Activated CD4-positive, alpha-beta T cell treated with anti-CD3 and anti-CD28 coated beads, Interleukin-10, Interleukin-2, amounts not matched to agents 100 ng/mL and 50 ng/mL, durations not matched to agents 16 hours and 8 hours (primary cell): ENCODE measurements around the gene PAPSS2.
"Not testable (repeated sequence)": the region's sequence is repeated elsewhere in the genome, so short reads cannot be mapped to it uniquely, and the experiment has no call there.

Source experiments
- DNase-seq: peaks from one replicate; pipeline ENCODE4 v3.0.0-alpha.2; 2020

Gene PAPSS2

GRCh38 chr10:87712913-87713616 is 53.4 kb downstream of the PAPSS2 start:
- no peak for DNase-seq

DNA sequence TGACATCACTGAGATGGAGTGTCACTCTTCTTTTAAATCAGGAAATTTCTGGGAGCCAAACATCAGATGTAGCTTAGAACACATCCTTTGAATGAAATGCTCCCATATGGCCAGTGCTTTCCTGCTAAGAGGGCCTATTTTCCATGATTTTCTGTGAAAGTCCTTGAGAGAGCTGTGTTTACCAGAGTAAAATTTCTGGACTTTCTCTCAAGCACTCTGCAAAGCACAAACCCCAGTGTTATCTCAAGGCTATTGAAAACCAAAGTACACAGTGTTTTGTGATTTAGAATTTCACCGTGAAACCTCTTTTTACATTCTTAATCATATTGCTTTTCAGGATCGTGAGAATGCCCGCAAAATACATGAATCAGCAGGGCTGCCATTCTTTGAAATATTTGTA is 54.0 kb downstream of the PAPSS2 start:
- no peak for DNase-seq

DNA sequence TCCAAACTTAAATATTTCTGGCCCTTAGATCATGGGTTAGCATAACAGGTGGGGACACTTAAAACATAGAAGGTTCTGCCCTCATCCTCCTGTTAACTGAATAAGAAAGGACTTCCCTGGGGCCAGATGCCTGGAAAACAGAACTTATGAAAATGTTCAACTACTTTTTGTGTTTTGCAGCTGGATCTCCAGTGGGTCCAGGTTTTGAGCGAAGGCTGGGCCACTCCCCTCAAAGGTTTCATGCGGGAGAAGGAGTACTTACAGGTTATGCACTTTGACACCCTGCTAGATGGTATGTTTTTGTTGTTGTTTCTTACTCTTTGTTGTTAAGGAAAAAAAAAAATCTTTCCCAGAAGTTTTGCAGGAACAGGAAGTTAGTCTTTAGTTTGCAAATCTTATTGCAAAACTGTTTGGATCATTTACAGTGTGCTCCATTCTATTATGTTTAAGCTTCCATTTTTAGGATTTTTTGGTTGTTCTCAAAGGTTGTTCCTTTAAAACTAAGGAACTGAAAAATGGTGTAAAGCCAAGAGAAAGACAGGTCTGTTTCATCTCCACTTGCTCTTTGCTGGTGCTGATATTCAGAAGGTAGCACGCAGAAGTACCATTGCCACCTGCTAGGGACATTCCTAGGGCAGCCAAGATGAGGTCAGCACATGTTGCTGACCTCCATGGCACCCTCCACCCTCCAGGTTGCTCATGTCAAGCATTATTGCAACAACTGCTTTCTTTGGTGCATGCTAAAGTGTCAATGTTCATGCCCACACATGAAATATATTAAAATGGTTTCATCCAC is 56.1 kb downstream of the PAPSS2 start:
- DNase-seq: no peak

GRCh38 chr10:87716348-87716670 is 56.6 kb downstream of the PAPSS2 start:
- DNase-seq: no peak

GRCh38 chr10:87720665-87721064 is 61.0 kb downstream of the PAPSS2 start:
- DNase-seq: no peak

DNA sequence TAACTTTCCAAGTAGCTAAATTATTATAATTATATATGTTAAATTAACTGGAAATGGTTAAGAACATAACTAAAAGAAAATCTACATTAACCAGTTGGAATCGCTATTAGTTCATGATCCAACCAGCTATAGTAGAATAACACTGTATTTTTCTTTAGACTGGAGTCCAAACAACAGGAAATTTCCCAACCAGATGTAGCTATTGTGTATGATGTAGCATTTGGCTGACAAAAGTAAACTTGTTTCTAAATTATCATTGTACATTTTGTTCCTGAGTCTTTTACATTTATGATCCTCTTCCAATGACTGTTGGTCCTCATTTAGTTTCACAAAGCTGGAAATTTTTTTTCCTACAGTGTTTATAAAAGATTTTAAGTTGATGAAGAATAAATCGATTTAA is 62.1 kb downstream of the PAPSS2 start:
- no peak for DNase-seq

DNA sequence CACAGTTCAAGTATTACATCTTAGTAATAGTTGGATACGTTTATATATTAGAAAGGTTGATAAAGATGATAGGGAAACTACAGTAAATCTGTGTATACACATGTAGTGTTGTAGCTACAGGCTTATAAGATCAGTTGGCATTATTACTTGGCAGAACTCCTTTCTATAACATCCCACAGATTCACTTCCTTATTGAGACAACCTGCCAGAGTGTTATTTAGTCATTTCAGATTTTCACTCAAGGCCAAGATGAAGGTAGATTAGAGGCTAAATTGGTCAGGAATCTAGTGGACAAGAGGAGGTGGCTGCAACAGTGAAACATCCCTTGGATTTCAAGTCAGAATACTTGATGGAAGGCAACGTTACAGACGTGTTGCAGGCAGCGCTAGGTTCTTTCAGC is 63.0 kb downstream of the PAPSS2 start:
- no peak for DNase-seq

DNA sequence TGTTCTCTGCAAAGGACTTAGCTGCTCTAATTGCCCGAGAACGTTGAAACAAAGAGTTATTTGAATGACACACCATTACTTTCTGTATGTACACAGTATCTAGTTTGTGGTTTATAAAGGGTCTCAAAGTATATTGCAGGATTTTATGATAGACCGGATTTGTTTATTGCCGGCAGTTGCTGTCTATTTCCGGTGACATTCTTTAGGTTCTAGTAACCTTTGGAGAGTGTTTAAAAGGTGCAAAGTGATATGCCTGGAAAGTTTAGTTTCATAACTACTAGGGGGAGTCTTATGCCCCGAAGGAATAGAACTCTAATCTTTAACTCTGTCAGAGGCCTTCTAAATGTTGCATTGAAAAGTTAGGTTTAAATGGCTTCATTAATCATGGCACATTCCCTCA is 63.8 kb downstream of the PAPSS2 start:
- no peak for DNase-seq

- DNase-seq: no peak
These were observed 65.1 kb downstream of the PAPSS2 start for GRCh38 chr10:87724789-87725188.

GRCh38 chr10:87729940-87730339 is 70.3 kb downstream of the PAPSS2 start:
- no peak for DNase-seq

- no peak for DNase-seq
These were observed 73.4 kb downstream of the PAPSS2 start for GRCh38 chr10:87733081-87733480.

- peak; percentile 43 for DNase-seq
These were observed 75.5 kb downstream of the PAPSS2 start for GRCh38 chr10:87734987-87735827.

DNA sequence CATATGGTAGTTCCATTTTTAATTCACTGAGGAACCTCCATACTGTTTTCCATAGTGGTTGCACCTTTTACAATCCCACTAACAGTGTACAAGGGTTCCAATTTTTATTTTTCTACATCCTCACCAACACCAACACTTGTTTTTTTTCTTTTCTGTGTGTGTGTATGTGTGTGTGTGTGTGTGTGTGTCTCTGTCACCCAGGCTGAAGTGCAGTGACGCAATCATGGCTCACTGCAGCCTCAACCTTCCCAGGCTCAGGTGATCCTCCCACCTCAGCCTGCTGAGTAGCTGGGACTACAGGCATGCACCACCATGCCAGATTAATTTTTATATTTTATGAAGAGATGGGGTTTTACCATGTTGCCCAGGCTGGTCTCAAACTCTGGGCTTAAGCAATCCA is 78.6 kb downstream of the PAPSS2 start:
- not testable (repeated sequence) for DNase-seq

DNA sequence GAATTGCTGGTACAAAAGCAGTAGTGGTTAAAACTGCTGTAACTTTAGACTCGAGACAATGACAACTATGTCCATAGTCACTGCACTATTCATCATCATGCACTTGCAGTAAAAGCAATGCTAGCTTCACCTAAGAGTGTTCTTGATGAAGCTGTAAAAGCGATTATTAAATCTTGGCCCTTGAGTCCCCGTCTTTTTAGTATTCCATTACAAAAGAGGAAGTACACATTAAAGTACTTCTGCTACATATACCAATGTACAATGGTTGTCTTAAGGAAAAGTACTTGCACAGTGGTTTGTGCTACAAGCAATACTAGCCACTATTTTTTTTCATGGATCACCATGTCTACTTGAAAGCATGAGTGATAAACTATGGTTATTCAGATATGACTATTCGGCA is 80.0 kb downstream of the PAPSS2 start:
- no peak for DNase-seq

DNA sequence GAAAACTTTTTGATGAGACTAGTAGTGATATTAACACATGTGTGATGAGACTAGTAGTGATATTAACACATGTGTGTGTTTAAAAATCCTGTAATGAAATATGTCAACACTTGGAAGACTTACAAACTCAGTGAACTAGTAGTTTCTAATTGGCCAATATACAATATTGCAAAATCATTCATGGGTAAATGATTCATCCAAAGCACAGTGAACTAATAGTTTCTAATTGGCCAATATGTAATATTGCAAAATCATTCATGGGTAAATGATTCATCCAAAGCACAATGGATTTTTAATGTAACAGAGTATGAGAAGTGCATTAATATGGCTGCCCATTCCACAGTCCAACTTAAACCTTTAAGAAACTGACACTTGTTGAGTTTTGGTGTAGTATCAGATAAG is 80.6 kb downstream of the PAPSS2 start:
- DNase-seq: no peak

DNA sequence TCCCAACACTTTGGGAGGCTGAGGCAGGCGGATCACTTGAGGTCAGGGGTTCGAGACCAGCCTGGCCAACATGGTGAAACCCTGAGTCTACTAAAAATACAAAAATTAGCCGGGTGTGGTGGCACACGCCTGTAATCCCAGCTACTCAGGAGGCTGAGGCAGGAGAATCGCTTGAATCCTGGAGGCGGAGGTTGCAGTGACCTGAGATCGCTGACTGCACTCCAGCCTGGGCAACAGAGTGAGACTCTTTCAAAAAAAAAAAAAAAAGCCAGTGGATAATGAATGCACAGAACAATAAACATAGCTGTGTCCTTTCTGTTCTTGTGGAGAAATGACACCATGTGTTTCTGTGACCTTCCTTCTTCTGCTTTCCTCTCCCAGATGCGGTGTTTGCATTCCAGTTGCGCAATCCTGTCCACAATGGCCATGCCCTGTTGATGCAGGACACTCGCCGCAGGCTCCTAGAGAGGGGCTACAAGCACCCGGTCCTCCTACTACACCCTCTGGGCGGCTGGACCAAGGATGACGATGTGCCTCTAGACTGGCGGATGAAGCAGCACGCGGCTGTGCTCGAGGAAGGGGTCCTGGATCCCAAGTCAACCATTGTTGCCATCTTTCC is 83.4 kb downstream of the PAPSS2 start:
- not testable (repeated sequence) for DNase-seq

DNA sequence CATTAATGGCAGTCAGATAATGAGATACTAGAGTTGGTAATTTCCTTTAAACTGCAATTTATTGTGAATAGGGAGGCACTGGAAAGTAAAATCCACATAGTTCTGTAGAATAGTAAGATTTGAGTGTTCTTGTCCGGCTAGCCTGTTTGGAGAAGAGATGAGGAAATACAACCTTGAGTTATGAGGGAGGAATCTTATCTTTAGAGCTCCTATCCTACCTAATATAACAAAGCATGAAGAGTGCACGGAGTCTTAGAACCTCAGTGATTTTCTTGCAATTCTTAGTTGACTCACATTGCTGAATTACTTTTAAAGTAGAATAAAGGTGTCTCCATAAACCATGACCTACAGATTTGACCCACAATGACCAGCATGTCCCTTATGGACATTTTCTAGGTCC is 84.9 kb downstream of the PAPSS2 start:
- no peak for DNase-seq

GRCh38 chr10:87746911-87747310 is 87.2 kb downstream of the PAPSS2 start:
- no peak for DNase-seq

GRCh38 chr10:87748244-87748643 is 88.6 kb downstream of the PAPSS2 start:
- not testable (repeated sequence) for DNase-seq

GRCh38 chr10:87750001-87750671 is 90.5 kb downstream of the PAPSS2 start:
- DNase-seq: peak; percentile 28

GRCh38 chr10:87750817-87751216 is 91.1 kb downstream of the PAPSS2 start:
- no peak for DNase-seq

- DNase-seq: no peak
These were observed 91.6 kb downstream of the PAPSS2 start for GRCh38 chr10:87751274-87751673.

- no peak for DNase-seq
These were observed 92.9 kb downstream of the PAPSS2 start for GRCh38 chr10:87752566-87752965.
